ENCODE measurements around the gene IFITM1. TPM values are rescaled to one million over a fixed set of nuclear protein-coding genes. Genes with fewer than 3 reads are reported as not detected.
A peak's percentile ranks its signal among the peaks of the same experiment; 100 is the strongest.
"Not testable (repeated sequence)": the region's sequence is repeated elsewhere in the genome, so short reads cannot be mapped to it uniquely, and the experiment has no call there.

The IFITM1 gene
- total and polyA plus RNA-seq, 7 donors, result 41.2 to 580 (median 91.5) TPM

DNA sequence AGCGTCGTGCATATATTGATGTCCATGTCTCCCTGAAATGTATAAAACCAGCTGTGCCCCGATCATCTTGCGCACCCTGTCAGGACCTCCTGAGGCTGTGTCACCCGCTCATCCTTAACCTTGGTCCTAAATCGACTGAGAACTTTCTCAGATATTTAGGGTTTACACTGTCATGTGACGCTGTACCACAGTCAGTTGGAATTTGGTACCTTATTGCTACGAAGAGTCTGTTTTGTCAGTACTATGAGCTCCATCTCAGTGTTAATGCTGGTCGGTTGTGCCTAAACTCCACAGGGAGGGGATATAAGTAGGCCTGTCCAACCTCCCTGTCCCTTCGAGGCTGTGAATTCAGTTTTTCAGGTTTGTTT, 8.0 kb upstream of the IFITM1 start:
- WGBS, 2 donors, result 92 to 93% methylated on average over 10 of the region's 10 CpGs
- TF ChIP-seq POLR2A (IDR thresholded peaks at IDR 0.05) (no peak), POLR2AphosphoS5 (IDR thresholded peaks at IDR 0.05) (no peak)
- intact Hi-C loops (cut with DNase I), result loop anchor here (2.0 to 10.0 kb wide), 5 partner anchors 69 to 199 kb away; partner anchors contain the start of genes BET1L, PSMD13, RIC8A and RNH1
- Histone ChIP-seq H3K4me3 (no peak overlapping the region), H3K9me3 (no peaks in the 10 kb centered on the region), H3K4me1 (peaks cover 0 to 44% (median 15%) of the 10 kb centered on the region in 4 donors), H3K27me3 (peaks cover 0 to 5% (median 0%) of the 10 kb centered on the region in 3 donors), H3K27ac (peak overlapping the region in 3 of 4 donors; percentile 19 to 86 (median 85)), H3K36me3 (no peaks in the 10 kb centered on the region)
- no peak for DNase-seq

GRCh38 chr11:306645-307371, 7.0 kb upstream of the IFITM1 start:
- no peaks in the 10 kb centered on the region for H3K36me3 ChIP-seq
- H3K27ac ChIP-seq, result peak overlapping the region; percentile 37 to 86 (median 80)
- intact Hi-C loops (cut with DNase I), result loop anchor here (5.0 to 10.0 kb wide), 4 partner anchors 70 to 198 kb away; partner anchors contain the start of genes BET1L, PSMD13, RIC8A and RNH1
- no peaks in the 10 kb centered on the region for H3K9me3 ChIP-seq
- no peak overlapping the region for H3K4me3 ChIP-seq
- 89 to 92% methylated on average over 17 of the region's 17 CpGs for WGBS, 2 donors
- H3K27me3 ChIP-seq, result no peaks in the 10 kb centered on the region
- DNase-seq, result no peak
- H3K4me1 ChIP-seq, result peaks cover 0 to 46% (median 18%) of the 10 kb centered on the region in 4 donors
- TF ChIP-seq EP300 (IDR thresholded peaks at IDR 0.05) (no peak), POLR2AphosphoS5 (IDR thresholded peaks at IDR 0.05) (no peak), POLR2A (IDR thresholded peaks at IDR 0.05) (no peak)
- TF ChIP-seq, protein P1, sequence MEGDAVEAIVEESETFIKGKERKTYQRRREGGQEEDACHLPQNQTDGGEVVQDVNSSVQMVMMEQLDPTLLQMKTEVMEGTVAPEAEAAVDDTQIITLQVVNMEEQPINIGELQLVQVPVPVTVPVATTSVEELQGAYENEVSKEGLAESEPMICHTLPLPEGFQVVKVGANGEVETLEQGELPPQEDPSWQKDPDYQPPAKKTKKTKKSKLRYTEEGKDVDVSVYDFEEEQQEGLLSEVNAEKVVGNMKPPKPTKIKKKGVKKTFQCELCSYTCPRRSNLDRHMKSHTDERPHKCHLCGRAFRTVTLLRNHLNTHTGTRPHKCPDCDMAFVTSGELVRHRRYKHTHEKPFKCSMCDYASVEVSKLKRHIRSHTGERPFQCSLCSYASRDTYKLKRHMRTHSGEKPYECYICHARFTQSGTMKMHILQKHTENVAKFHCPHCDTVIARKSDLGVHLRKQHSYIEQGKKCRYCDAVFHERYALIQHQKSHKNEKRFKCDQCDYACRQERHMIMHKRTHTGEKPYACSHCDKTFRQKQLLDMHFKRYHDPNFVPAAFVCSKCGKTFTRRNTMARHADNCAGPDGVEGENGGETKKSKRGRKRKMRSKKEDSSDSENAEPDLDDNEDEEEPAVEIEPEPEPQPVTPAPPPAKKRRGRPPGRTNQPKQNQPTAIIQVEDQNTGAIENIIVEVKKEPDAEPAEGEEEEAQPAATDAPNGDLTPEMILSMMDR (IDR thresholded peaks at IDR 0.05), result no peak

- peaks cover 0 to 58% (median 23%) of the 10 kb centered on the region in 4 donors for H3K4me1 ChIP-seq
These were observed 5.8 kb upstream of the IFITM1 start, which contains the start of gene IFITM2 for GRCh38 chr11:307766-308708. TSS of gene IFITM2 (plus strand) at chr11:307816. CDS start at chr11:308193, 377 bp downstream.

DNA sequence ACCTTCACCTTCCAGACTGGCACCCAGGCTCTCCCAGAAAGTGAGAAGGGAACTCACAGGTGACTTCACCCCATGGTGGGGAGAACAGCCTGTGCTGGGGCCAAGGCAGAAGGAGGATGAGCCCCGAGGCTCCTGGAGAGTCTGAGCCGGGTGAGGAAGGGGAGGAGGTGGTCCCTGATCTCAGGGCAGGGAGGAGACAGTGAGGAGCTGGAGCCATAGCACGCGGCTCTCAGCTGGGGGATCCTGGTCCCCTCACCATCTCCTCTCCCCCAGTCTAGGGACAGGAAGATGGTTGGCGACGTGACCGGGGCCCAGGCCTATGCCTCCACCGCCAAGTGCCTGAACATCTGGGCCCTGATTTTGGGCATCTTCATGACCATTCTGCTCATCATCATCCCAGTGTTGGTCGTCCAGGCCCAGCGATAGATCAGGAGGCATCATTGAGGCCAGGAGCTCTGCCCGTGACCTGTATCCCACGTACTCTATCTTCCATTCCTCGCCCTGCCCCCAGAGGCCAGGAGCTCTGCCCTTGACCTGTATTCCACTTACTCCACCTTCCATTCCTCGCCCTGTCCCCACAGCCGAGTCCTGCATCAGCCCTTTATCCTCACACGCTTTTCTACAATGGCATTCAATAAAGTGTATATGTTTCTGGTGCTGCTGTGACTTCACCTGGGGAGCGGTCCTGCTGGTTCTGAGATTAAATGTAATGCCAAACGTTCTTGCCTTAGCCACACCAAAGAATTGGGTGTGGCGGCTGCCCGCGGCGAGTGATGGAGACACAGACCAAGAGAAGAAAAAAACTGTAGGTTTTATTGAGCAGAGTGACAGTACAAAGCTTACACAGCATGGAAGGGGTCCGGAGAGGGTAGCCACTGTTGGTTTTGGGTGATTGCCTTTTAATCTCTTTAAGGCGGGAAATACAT, 4.8 kb upstream of the IFITM1 start:
- not testable (repeated sequence) for H3K27me3 ChIP-seq, DNase-seq, H3K36me3 ChIP-seq, H3K9me3 ChIP-seq
- intact Hi-C loops (cut with DNase I), result loop anchor here (2.0 to 10.0 kb wide), 5 partner anchors 48 to 196 kb away; partner anchors contain the start of genes BET1L, PSMD13, RIC8A and RNH1
- WGBS, 2 donors, result 44 to 48% methylated on average over 24 of the region's 24 CpGs
- peak overlapping the region; percentile 76 to 86 (median 80) for H3K27ac ChIP-seq
- H3K4me1 ChIP-seq, result peaks cover 0 to 62% (median 28%) of the 10 kb centered on the region in 4 donors
- H3K4me3 ChIP-seq, result peak overlapping the region; percentile 35 to 55 (median 42)

More at GRCh38 chr11:307766-308708, 5.8 kb upstream of the IFITM1 start, which contains the start of gene IFITM2:
- DNase-seq, result peak; percentile 93
- Histone ChIP-seq H3K4me3 (peak within 1 kb of the TSS; percentile 35 to 55 (median 42)), H3K27ac (peak within 1 kb of the TSS; percentile 76 to 86 (median 80))
- not testable (repeated sequence) for H3K9me3 ChIP-seq, H3K27me3 ChIP-seq, H3K36me3 ChIP-seq
- WGBS, 2 donors, result 19 to 36% methylated on average over 27 to 28 of the region's 28 CpGs
- peak in 1 of 4 donors; percentile 41 for TF ChIP-seq EP300 (IDR thresholded peaks at IDR 0.05)
- TF ChIP-seq POLR2A (IDR thresholded peaks at IDR 0.05), result peak; percentile 49 to 63
- TF ChIP-seq POLR2AphosphoS5 (IDR thresholded peaks at IDR 0.05), result peak; percentile 76 to 88 (median 86)
- intact Hi-C loops (cut with DNase I), result loop anchor here (2.0 to 10.0 kb wide), 5 partner anchors 49 to 197 kb away; partner anchors contain the start of genes BET1L, PSMD13, RIC8A and RNH1

GRCh38 chr11:309979-310572, 3.8 kb upstream of the IFITM1 start:
- not testable (repeated sequence) for H3K36me3 ChIP-seq

DNA sequence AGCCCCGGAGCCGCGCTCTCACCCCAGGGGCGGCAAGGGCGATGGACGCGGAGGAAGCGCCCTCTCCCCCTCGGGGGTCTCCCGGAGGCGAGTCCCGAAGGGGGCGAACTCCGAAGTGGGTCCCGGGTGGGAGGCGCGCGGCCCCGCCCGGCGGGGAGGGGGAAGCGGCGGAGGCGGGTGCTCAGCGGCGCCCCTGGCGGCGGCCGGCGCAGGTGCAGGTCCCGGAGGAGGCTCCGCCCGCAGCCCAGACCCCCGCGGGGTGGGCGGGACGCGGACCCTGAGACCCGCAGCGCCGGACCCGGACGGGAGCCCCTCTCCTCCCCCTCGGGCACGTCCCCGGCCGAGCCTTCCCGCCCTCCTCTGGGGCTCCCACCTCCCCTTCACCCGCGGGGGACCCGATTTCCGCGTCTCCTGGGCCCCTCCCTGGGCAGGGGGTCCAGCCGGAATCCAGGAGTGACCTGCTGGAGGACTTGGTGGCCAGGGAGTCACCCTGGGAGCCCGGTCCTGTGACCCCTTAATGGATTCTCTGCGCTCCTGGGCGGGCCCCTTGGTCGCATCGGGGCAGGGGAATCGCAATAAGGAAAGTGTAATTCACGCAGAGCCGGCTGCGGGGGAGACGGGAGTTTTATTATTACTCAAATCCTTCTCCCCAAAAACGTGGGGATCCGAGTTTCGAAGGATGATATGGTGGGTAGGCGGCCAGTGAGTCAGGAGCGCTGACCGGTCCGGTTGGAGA, 2.7 kb upstream of the IFITM1 start:
- WGBS, 2 donors, result 0% methylated on average over 10 of the region's 71 CpGs
- intact Hi-C loops (cut with DNase I); H3K9me3 ChIP-seq; DNase-seq; H3K36me3 ChIP-seq: not testable (repeated sequence)
- Histone ChIP-seq H3K27me3 (peaks cover 0 to 13% (median 10%) of the 10 kb centered on the region in 3 donors), H3K4me3 (peak overlapping the region; percentile 33 to 40 (median 38)), H3K27ac (peak overlapping the region; percentile 65 to 82 (median 74)), H3K4me1 (peaks cover 0 to 50% (median 29%) of the 10 kb centered on the region in 4 donors)

More at GRCh38 chr11:309979-310572, 3.8 kb upstream of the IFITM1 start:
- DNase-seq, H3K27me3 ChIP-seq, H3K9me3 ChIP-seq: not testable (repeated sequence)
- WGBS, 2 donors, result 24 to 35% methylated on average over 5 of the region's 18 CpGs
- H3K4me1 ChIP-seq, result peaks cover 0 to 56% (median 26%) of the 10 kb centered on the region in 4 donors
- peak in 1 of 4 donors; percentile 19 for TF ChIP-seq POLR2AphosphoS5 (IDR thresholded peaks at IDR 0.05)
- H3K27ac ChIP-seq, result peak overlapping the region; percentile 76 to 86 (median 80)
- intact Hi-C loops (cut with DNase I), result loop anchor here (2.0 to 10.0 kb wide), 5 partner anchors 47 to 195 kb away; partner anchors contain the start of genes BET1L, PSMD13, RIC8A and RNH1
- peak overlapping the region; percentile 28 to 55 (median 42) for H3K4me3 ChIP-seq
